ENCODE data around the gene DUSP9.

DUSP9 gene

DNA sequence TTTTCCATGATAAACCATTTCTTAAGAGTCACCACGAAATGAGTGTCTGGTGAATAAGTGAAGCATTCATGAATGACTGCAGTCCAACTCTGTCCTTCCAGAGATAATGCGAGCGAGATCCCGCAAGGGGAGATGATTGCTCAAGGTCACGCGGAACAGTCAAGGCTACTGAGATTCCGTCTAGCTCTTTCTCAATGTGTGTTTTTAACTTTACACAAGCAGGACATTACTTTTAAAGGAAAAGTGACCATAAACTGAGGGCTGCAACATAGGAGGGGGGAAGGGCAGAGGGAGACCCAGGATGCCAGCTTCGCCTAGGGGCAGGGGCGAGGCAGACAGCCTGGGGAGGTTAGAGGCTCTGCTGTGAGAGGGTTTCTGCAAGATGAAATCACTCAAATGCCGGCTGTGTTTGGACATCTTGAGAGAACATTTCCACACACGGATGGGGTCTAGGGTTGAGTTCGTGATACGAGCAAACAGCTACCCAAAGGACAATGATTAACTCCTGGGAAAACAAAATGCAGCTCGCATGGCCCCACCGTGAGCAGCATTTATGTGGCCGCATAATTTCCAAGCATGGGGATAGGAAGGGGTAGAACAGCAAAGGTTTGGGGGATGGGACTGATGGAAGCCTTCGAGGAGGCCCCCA, 24.2 kb upstream of the DUSP9 start:
- no peak for DNase-seq (ENCODE audit: low read depth in 3 of 3)

DNA sequence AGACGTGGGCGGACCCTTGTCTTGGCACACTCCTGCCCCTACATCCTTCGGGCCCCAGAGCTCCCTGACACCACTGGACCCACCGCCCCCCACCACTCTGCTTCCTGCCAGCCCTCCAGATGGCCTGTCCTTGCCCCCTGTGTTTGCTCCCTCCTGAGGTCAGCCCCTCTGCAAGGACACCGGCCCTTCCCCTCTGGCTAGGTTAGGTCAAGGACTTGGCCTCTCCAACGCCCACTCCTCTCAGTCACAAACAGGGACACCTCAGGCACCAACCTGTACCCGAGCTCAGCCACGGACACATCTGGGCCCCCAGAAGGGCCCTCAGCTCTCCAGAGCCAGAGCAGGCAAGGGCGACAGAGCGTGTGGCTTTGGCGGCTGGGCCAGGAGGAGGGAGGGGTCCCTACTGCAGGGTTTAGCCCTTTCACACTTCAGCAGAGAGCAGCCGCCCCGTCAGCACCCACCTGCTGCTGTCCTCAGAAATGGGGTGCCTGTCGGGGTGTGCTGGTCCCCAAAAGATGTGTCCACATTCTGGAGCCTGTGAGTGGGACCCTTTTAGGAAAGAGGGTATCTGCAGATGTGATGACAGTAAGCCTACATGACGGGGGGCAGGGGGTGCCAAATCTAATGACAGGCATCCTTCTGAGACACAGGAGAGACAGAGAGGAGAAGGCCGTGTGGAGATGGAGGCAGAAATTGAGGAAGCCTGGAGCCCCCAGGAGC, 23.5 kb upstream of the DUSP9 start:
- DNase-seq (ENCODE audit: low read depth in 3 of 3) = no peak

DNA sequence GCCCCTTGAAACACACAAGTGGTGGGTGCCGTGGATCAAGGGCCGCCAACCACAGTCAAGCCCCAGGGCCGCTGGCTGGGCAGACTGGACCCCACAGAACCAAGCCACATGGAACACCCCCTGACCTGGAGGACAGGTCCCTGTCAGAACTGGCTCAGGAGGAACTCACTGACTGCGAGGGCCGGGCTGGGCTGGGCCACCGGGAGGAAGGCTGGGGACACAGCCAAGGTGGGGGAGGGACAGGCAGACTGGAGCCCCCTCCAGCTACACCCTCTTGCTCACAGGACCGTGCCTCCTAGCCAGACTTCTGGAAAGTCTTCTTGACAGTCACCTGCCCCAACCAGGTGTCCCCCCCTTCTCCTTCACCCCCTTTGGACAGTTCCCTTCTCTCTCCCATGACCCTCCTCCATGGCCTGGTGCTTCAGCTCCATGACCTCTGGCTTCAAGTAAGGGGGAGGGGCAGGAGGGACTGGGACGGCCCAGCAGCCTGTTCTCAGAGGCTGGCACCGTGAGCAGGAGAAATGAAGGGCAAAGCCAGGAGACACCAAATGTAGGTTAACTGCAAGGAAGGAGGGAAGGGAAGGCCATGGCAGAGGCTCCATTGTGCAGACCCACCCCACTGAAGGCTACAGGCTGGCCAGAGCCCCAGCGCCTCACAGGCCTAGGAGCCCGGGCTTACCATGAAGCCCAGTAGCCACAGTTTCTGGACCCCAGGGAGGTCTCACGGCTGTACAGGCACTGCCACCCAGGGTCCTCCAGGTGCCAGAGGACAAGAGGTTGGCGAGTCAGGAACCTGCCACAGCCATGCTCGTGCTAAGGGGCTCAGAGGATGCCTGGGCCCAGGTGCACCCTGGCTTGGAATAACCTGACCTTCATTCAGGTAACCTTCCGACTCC, 22.6 kb upstream of the DUSP9 start:
- DNase-seq (ENCODE audit: low read depth in 3 of 3) = no peak

DNA sequence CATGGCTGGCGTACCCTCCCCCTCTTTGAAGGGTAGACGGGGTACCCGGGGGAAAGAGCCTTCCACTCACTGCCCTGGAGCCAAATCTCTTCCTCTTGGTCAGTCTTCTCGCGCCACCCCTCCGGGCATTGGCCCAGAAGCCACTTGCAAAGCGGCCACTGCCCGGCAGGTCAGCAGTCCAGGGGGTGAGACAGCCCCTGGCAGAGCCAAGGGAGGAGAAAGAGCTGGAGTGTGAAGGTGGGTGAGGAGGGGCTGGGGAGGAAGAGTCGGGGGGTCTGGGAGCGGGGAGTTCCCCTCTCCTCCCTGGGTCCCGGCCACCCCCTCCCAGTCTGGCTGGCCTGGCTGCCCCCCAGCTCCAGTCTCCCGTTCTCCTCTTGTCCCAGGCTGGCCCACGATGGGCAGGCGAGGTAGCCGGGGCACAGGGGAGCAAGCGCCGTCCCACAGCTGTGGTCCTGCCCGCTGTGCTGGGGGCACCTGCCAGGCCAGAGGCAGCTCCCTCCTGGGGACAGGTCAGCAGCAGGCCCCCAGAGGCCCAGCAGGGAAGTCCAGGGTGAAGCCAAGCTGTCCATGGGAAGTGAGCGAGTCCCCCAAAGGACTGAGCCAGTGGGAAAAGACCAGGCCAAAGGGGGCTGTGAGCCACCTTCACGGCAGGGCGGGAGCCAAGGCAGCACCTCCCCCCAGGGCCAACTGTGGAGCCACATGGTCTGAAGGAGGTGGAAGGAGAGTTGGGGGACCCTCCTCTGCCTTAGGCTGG, 21.6 kb upstream of the DUSP9 start:
- DNase-seq (ENCODE audit: low read depth in 3 of 3) = no peak

DNA sequence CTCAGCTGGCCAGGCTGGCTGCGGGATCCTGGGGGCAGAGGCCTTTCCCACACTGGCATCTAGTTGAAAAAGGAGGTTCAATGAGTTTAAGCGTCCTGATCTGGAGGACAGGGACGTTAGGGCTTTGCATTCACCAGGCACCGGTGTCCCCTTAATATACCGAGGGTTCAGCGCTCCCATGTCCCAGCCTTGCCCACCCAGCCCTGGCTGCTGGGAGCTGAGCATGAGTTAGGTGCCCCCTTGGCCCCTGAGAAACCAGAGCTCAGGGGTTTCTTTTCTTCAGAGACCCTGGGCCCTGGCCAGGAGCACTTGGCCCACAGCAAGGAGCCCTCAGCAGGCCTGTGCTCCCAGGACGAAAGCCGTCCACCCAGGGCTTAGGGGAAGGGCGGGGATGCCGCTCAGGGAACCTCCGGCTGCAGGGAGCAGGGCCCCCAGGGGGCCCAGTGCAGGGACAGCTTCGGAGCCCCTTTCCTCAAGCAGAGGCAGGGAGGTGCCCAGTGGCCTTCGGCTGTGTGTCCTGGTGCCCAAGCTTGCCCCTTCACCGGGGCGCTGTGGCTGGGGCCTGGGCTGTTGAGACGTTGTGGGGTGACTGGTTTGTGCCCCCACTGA, 20.9 kb upstream of the DUSP9 start:
- DNase-seq (ENCODE audit: low read depth in 3 of 3) = no peak

DNA sequence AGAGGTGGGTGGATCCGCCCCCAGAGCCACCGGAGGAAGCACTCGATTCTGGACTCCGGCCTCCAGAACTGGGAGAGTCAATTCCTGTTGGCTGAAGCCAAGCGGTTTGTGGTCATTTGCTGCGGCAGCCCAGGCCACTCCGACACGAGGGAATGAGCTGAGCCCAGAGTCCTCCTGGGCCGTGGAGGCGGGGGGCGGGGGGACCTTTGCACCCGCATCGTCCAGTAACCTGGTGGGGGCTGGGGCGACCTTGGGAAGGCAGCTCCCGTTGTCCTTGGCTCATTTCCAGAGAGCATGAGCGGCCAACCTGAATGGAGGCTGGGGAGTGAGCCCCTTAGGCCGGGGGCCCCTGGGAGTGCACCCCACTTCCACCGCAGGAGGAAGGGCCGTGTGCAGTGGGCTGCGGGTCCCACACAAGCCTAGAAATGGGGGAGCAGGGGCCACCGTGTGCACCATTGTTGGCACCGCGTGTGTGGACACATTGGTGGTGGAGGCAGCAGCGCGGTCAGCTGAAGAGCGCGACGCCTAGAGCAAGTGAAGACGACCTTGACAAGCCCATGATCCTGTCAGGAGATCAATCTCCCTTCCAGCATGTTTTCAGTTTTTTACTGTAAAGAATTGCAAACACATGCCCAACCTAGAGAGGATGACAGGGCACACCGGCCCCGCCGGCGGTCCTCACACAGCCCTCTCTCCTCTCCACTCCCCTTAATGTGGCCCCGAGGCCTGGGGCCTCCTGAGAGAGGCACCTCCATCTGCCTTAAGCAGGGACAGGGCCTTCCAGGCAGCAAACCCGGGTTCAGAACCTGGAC, 19.9 kb upstream of the DUSP9 start:
- DNase-seq (ENCODE audit: low read depth in 3 of 3) = no peak

DNA sequence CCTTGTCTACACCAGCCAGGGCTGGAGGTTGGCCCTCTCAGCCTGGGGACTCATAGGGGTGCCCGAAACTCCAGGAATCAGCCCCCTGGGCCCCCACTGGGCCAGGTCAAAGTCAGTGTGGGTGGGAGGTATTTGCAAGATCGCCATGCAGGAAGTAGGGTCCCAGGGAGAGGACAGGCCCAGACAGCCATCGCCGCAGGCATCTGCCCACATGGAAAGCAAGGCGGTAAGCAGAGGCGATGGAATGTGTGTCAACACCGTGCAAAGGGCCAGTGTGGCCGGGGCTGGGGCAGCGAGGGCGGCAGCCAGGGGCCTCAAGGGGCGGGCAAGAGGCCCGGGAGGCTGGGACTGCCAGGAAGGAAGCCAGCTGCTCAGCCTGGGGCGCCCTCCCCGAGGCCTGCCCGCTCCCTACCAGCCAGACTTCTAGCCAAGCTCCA, 19.3 kb upstream of the DUSP9 start:
- DNase-seq (ENCODE audit: low read depth in 3 of 3) = no peak

DNA sequence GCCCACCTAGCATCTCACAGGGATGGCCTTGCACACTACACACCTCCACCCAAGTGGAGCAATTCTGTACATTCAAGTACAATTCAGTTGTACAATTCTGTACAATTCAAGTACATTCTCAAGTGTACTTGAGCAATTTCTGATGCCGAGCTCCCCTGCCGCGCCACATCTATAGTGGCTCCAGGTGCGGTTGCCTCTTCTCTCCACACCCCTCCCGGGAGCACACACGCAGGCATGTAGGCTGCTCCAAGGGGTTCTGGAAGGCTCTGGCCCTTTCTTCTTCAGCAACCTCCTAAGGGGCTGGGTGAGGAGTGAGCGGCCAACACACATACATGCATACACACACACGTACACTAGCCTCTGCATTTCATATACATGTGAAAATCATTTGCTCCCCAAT, 18.9 kb upstream of the DUSP9 start:
- DNase-seq (ENCODE audit: low read depth in 3 of 3) = no peak

DNA sequence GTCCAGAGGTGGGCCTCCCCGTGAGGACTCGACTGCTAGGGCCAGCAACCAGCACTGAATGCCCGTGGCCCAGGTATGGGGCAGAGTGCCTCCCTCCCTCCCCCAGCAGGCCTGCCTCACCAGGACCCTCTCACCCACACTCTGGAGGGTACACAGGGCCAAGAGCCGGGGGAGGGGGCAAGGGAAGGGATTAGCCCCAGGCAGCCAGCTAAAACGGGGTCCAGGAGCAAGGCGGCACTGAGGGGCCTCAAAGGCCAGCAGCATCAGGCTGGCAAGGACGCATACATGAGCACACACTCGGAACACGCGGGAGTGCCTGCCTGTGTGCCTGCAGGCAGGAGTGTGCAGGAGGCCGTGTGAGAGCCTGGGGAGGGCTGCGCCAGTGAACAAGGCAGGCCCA, 18.3 kb upstream of the DUSP9 start:
- DNase-seq (ENCODE audit: low read depth in 3 of 3) = no peak

DNA sequence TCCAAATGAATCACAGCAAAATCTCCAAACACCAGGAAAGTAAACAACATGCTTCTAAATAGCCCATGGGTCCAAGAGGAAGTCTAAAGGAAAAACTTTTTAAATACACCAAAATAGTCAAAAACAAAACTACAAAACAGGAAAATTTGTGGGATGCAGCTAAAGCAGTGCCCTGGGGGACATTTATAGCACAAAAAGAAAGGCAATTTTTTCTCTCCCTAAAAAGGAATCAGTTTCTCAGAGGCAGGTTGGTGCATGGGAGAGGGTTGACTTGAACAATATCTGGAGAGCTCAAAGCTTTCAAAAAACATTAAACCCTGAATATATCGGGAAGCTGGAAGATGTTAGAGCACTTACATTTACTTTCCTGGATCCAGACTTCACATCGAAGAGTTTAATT, 15.7 kb upstream of the DUSP9 start:
- no peak for DNase-seq (ENCODE audit: low read depth in 3 of 3)

DNA sequence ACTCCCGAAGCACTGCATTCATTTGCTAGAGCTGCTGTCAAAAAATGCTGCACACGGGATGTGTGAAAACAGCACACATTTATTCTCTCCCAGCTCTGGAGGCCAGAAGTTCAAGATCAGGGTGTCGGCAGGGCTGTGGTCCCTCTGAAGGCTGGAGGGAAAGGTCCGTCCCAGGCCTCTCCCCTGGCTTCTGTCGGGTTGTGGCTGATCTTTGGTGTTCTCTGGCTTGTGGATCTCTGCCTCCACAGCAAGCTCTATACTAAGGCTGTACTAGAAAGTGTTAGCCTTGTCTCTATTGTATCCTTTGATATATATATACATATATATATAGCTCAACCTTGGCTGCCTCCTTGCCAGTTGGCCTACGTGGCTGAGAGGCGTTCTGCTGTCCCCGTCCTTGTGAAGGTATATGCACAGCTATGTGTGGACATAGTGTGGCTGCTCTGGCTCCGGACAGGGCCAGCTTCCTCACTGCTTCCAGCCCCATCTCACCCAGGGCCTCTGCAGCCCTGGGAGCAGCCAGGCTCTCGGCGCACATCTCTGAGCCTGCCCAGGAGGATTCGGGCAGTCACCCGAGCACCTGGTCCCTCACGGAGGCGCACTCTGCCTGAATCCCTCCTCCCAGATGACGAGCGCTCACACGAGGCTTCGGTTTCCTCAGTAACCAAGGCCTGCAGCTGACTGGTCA, 15.0 kb upstream of the DUSP9 start:
- DNase-seq (ENCODE audit: low read depth in 3 of 3) = no peak

DNA sequence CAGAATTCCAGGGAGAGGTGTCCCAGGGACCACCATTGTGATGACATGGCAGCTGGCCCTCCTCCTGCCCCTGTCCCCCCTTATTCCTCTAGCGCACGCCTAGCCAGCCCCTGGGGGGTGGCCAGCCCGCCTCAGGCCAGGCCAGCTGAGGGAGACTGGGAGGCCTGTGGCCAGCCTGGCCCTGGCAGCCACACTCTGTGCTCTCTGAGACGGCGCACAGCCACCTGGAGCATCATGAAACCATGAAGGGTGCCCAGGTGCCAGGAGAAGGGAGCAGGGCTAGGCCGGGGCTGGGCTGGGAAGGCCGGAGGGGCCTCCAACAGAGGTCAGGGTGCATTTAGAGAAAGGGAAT, 14.4 kb upstream of the DUSP9 start:
- DNase-seq (ENCODE audit: low read depth in 3 of 3) = no peak

DNA sequence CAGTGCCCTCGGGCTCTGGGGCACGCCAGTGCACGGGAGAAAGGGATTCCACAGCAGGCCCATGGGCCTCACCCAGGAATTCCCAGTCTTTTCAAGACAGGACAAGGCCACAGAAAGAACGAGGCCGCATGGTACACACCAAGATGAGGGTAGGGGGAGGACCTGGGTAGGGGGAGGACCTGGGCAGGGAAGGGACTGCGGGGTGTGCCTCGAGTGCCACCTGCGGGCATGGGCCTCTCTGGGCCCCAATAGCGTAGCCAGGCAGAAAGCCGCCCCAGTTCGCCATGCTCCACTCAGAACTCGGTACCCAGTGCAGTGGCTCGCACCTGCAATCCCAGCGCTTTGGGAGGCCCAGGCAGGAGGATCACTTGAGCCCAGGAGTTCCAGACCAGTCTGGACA, 14.0 kb upstream of the DUSP9 start:
- no peak for DNase-seq (ENCODE audit: low read depth in 3 of 3)

DNA sequence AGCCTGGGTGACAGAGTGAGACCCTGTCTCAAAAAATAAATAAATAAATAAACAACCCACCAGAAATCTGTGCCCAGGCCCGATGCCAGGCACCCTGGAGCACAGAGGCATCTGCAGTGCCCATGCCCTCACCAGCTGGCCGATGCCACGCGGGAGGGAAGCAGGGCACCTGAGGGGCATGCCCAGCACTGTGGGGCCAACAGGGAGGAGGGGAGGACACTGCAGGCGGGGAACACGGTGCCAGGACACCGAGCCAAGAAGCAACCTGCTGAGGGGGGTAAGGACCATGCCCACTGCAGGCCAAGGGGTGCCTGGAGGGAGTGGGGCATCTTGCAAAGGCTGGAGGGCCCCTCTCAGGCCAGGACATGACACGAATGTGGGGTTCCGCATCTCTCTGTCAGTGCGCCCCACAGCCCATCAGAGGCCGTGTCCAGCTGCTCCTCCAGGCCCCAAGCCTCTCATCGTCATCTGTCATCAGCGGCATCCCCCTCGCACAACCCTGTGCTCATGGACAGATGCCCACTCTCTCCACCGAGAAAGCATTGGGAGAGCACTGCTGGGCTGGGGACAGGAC, 13.3 kb upstream of the DUSP9 start:
- DNase-seq (ENCODE audit: low read depth in 3 of 3) = no peak

DNA sequence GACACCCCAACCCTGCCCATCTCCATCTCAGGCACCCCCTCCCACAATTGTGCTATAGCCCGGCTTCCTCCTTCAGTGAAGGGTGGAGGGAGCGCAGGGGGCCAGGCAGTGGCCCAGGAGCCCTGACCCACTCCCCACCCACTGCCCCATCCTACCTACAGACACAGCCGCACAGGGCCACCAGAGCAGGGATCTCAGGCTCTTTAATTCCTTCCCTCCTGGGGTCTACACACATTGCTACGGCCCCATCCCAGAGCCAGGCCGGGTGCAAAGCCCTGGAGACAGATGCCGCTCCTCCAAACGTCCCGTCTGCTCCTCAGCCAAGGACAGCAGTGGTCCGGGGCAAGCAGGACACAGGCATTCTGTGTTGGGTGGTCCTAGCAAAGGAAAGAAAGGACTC, 12.8 kb upstream of the DUSP9 start:
- DNase-seq (ENCODE audit: low read depth in 3 of 3) = no peak

DNA sequence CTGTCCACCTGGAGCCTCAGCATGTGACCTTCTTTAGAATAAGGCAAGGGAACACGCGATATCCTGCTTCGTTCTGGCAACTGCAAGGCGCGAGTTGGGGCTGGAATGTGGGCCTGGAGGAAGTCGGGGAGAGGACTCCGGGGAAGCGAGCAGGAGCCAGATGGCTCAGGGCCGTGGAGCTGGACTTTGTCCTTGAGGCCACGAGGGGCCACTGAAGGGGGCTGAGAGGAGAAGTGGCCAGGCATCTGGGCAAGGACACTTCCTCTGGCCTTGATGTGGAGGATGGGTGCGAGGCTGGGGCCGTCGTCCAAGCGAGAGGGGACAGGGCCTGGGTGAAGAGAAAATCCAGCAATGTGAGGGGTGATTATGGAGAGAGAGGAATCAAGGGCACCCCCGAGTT, 12.2 kb upstream of the DUSP9 start:
- DNase-seq (ENCODE audit: low read depth in 3 of 3) = no peak

DNA sequence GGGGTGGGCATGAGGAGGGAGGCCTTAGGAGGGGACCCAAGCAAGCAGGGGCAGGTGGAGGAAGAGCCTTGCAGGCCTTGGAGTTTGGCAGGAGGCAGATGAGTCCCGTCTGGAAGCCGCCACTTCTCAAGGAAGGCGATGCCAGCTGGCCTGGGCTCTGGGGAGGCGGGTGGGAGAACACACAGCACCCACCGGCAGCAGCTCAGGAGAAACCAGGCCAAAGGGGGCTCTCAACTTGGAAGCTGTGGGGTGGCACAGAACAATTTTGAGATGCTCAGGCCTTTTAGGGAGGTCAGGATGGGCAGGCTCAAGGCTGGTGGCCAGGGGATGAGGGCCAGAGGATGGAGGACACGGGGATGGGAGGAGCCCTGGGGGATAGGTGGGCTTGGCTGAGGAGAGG, 11.6 kb upstream of the DUSP9 start:
- no peak for DNase-seq (ENCODE audit: low read depth in 3 of 3)

DNA sequence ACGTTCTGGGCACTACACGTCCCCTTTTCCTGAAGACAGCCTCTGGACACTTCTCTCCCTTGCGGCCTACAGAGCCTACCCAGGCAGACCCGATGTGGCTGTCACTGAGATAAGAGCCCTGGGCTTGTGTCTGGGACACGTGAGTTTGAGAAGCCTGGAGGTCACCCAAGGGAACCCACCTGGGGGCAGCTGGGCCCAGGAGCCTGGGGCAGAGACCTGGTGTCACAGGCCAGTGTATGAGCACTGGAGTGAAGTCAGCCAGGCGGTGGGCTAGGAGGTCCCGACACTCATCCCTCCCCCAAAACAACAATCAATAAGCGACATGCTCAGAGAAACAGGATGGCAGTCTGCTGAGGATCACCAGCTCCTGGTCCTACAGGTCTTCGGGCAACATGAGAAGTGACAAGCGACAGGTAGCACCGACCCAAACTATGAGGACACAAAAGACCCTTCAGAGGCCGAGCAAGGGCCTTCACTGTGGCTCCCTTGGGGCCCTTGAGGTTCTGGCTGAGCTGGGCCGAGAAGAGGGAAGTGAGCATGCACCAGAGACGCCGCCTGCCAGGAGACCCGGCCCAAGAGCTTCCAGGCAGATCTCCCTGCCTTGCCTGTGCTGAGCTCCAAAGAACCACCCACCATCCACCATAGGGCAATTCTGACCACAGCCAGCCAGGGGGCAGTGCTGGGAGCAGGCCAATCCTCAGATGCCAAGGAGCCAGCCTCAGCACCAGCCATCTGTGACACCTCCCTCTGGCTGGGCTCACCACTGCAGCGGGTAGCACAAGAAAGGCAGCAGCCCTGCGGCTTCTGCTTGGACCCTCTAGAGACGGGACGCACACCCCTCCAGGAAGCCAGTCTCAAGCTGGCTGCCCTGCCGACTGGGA, 11.0 kb upstream of the DUSP9 start:
- DNase-seq (ENCODE audit: low read depth in 3 of 3) = no peak

DNA sequence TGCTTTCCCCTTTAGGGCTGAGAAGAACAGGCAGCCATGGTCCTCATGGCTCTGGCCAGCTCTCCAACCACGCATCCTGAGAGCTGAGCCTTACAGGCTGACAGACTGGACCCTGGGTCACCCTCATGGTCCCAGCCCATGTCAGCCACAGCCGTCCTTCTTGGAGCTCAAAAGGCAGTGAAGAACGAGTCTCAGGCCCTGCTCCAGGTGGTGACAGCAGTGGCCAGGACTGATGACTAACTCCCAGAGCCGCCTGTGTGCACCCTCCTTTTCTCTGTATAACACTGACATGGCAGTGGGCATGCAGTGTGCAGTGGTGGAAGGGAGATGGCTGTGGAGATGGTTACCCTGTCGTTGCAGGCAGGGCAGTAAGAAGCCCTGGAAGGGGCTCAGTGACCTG, 10.3 kb upstream of the DUSP9 start:
- no peak for DNase-seq (ENCODE audit: low read depth in 3 of 3)

All from stimulated activated CD4-positive, alpha-beta T cell treated with anti-CD3 and anti-CD28 coated beads, TNF-alpha, amount 100 ng/mL, for 4 hours (primary cell).